ENCODE data around the gene CDKN2C. TPM values are rescaled to one million over a fixed set of nuclear protein-coding genes. Genes with fewer than 3 reads are reported as not detected.

The CDKN2C gene
- under 1 TPM; 0.66 TPM for total RNA-seq
- polyA plus RNA-seq (2013, experiment 1 of 2) = 1.6 TPM
- polyA plus RNA-seq (2013, experiment 2 of 2) = 1.7 TPM
- long read RNA-seq, experiment 1 = 0 reads
- long read RNA-seq, experiment 2, partial matches to known transcripts = 0 of 2 reads
- long read RNA-seq, experiment 2, other reads (novel, unspliced or antisense) = 0 of 2 reads
- long read RNA-seq, experiment 3 = 0 reads
- long read RNA-seq, experiment 4 = 0 reads

DNA sequence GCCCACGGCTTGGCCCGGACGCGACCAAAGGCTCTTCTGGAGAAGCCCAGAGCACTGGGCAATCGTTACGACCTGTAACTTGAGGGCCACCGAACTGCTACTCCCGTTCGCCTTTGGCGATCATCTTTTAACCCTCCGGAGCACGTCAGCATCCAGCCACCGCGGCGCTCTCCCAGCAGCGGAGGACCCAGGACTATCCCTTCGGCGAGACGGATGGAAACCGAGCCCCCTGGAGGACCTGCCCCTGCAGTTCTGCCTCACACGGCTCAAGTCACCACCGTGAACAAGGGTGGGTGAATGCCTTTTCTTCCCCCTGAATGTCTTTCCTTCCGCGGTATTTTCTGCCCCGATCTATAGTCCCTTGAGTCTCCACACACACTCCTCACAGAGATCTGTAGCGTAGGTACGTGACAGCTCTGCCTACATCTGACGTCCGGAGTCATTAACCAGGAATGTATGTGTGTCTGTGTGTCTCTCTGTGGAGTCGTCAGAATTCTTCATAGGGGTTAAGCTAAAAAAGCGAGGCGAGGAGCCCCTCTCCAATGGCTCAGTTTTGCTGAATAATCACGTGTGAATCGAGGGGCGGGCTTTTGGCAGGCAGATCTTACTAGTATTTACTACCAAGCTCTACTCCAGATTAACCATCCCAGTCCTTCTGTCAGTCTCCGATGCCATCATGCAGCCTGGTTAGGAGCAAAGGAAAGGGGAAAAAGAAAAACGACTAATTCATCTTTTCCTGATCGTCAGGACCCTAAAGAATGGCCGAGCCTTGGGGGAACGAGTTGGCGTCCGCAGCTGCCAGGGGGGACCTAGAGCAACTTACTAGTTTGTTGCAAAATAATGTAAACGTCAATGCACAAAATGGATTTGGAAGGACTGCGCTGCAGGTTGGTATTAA is at the start of gene CDKN2C:
Gene CDKN2C, plus strand, starts transcription at position 635 of the 898 bp plus-strand sequence. Its CDS starts 124 bp downstream, at position 759.
- no peaks in the 10 kb centered on the region for H3K4me1 ChIP-seq (ENCODE audit: control insufficient read depth, insufficient read depth, low read length)
- peak within 1 kb of the TSS; percentile 79 for H3K4me3 ChIP-seq (ENCODE audit: low read length)
- H3K9me3 ChIP-seq (ENCODE audit: control insufficient read depth, low read length) = no peaks in the 10 kb centered on the region
- Mint-ChIP-seq H3K27me3 (ENCODE audit: insufficient read depth) (peaks cover 89% of the 10 kb centered on the region), H3K4me3 (peak within 1 kb of the TSS; percentile 52), H3K36me3 (ENCODE audit: low read depth) (no peaks in the 10 kb centered on the region), H3K27ac (no peak within 1 kb of the TSS), H3K9me3 (no peaks in the 10 kb centered on the region), H3K4me1 (peaks cover 13% of the 10 kb centered on the region)
- no peak within 1 kb of the TSS for H3K9ac ChIP-seq (ENCODE audit: extremely low read depth, low read length, poor library complexity, severe bottlenecking)
- WGBS, 2 experiments (ENCODE audit: insufficient coverage in 1 of 2, insufficient read length in 1 of 2) = 0 to 1% methylated on average over 22 to 44 of the region's 44 CpGs
- no peak within 1 kb of the TSS for H3K27ac ChIP-seq (ENCODE audit: low read depth, low read length)
- H3K36me3 ChIP-seq (ENCODE audit: control insufficient read depth, insufficient read depth, low read length) = no peaks in the 10 kb centered on the region
- peak; percentile 83 for DNase-seq
- H3K27me3 ChIP-seq (ENCODE audit: control insufficient read depth, insufficient read depth, low read length, poor library complexity, severe bottlenecking) = peaks cover 93% of the 10 kb centered on the region
- TF ChIP-seq, protein P1, sequence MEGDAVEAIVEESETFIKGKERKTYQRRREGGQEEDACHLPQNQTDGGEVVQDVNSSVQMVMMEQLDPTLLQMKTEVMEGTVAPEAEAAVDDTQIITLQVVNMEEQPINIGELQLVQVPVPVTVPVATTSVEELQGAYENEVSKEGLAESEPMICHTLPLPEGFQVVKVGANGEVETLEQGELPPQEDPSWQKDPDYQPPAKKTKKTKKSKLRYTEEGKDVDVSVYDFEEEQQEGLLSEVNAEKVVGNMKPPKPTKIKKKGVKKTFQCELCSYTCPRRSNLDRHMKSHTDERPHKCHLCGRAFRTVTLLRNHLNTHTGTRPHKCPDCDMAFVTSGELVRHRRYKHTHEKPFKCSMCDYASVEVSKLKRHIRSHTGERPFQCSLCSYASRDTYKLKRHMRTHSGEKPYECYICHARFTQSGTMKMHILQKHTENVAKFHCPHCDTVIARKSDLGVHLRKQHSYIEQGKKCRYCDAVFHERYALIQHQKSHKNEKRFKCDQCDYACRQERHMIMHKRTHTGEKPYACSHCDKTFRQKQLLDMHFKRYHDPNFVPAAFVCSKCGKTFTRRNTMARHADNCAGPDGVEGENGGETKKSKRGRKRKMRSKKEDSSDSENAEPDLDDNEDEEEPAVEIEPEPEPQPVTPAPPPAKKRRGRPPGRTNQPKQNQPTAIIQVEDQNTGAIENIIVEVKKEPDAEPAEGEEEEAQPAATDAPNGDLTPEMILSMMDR (conservative IDR thresholded peaks at IDR 0.05) = peak; percentile 40

DNA sequence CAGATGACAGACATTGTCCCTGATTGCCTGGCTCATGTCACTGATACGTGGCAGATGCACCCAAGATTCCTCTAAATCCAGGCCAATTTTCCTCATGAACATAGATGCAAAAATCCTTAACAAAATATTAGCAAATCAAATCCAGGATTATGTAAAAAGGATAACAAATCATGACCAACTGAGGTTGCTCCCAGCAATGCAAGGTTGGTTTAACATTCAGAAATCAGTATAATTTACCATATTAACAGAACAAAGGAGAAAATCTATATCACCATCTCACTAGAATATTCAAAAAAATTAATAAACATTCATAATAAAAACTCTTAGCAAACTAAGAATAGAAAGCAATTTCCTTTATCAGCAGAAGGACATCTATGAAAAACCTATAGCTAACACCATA is 49.6 kb upstream of the CDKN2C start:
- Histone ChIP-seq H3K9me3 (ENCODE audit: control insufficient read depth, low read length) (peaks cover 52% of the 10 kb centered on the region), H3K27ac (ENCODE audit: low read depth, low read length) (no peak overlapping the region), H3K27me3 (ENCODE audit: control insufficient read depth, insufficient read depth, low read length, poor library complexity, severe bottlenecking) (no peaks in the 10 kb centered on the region), H3K4me3 (ENCODE audit: low read length) (no peak overlapping the region), H3K9ac (ENCODE audit: extremely low read depth, low read length, poor library complexity, severe bottlenecking) (no peak overlapping the region), H3K4me1 (ENCODE audit: control insufficient read depth, insufficient read depth, low read length) (no peaks in the 10 kb centered on the region), H3K36me3 (ENCODE audit: control insufficient read depth, insufficient read depth, low read length) (no peaks in the 10 kb centered on the region)
- Mint-ChIP-seq H3K4me1 (no peaks in the 10 kb centered on the region), H3K27me3 (ENCODE audit: insufficient read depth) (no peaks in the 10 kb centered on the region), H3K36me3 (ENCODE audit: low read depth) (peaks cover 21% of the 10 kb centered on the region), H3K9me3 (peaks cover 28% of the 10 kb centered on the region), H3K4me3 (no peak overlapping the region), H3K27ac (no peak overlapping the region)
- DNase-seq = no peak
- WGBS, 2 experiments (ENCODE audit: insufficient coverage in 1 of 2, insufficient read length in 1 of 2) = 88 to 94% methylated on average over 1 of the region's 1 CpG
- TF ChIP-seq, protein P1 (conservative IDR thresholded peaks at IDR 0.05) = no peak

GRCh38 chr1:50921029-50921428 is 49.0 kb upstream of the CDKN2C start:
- no peaks in the 10 kb centered on the region for H3K27me3 ChIP-seq (ENCODE audit: control insufficient read depth, insufficient read depth, low read length, poor library complexity, severe bottlenecking)
- peaks cover 21% of the 10 kb centered on the region for H3K36me3 Mint-ChIP-seq (ENCODE audit: low read depth)
- H3K27me3 Mint-ChIP-seq (ENCODE audit: insufficient read depth) = no peaks in the 10 kb centered on the region
- H3K27ac Mint-ChIP-seq = peak overlapping the region; percentile 2
- no peak overlapping the region for H3K4me3 Mint-ChIP-seq
- H3K36me3 ChIP-seq (ENCODE audit: control insufficient read depth, insufficient read depth, low read length) = no peaks in the 10 kb centered on the region
- 90 to 98% methylated on average over 2 to 4 of the region's 4 CpGs for WGBS, 2 experiments (ENCODE audit: insufficient coverage in 1 of 2, insufficient read length in 1 of 2)
- no peak overlapping the region for H3K4me3 ChIP-seq (ENCODE audit: low read length)
- H3K9me3 ChIP-seq (ENCODE audit: control insufficient read depth, low read length) = peaks cover 52% of the 10 kb centered on the region
- DNase-seq = no peak
- H3K4me1 ChIP-seq (ENCODE audit: control insufficient read depth, insufficient read depth, low read length) = no peaks in the 10 kb centered on the region
- TF ChIP-seq, protein P1 (conservative IDR thresholded peaks at IDR 0.05) = no peak
- H3K4me1 Mint-ChIP-seq = no peaks in the 10 kb centered on the region
- peaks cover 28% of the 10 kb centered on the region for H3K9me3 Mint-ChIP-seq
- H3K9ac ChIP-seq (ENCODE audit: extremely low read depth, low read length, poor library complexity, severe bottlenecking) = no peak overlapping the region
- H3K27ac ChIP-seq (ENCODE audit: low read depth, low read length) = no peak overlapping the region
